G401.6 (cell line): Measurements from ENCODE around the gene AJM1.

Experiments used
- FAIRE-seq: peaks from 2 replicates; lab custom pipeline; 2012; peaks lifted over from hg19 to GRCh38; lab: Jason Lieb, UNC

The AJM1 gene

GRCh38 chr9:136845465-136846260 lies 3.4 kb downstream of the AJM1 start:
- FAIRE-seq: no peak

GRCh38 chr9:136846376-136847087 lies 4.3 kb downstream of the AJM1 start:
- FAIRE-seq: no peak

- no peak for FAIRE-seq
These were observed 5.0 kb downstream of the AJM1 start for GRCh38 chr9:136847088-136847825.

DNA sequence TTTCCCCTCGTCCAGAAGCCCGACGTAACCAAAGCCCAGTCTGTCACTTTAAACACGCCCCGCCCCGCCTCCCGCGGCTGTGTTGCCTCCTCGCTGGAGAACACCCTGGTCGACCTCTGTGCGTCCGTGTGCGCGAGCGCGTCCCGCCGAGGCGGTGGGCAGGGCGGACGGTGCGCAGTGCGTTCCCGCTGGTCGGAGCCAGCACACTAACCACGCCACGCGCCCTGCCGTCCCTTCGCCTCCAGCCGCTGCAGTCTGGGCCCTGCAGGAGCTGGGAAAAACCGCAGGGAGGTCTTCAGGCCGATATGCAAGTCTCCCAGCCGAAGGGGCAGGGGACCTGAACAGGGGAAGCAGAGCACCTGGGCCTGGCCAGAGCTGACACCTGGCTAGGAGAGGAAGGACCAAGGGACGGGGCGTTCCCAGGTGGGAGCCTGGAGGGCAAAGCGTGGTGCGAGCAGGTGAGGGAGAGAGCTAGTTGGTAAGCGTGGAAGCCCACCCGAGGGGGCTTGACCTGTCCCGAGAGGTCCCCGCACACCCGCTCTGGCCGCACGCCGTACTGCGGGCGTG lies 5.6 kb downstream of the AJM1 start:
- FAIRE-seq: no peak

DNA sequence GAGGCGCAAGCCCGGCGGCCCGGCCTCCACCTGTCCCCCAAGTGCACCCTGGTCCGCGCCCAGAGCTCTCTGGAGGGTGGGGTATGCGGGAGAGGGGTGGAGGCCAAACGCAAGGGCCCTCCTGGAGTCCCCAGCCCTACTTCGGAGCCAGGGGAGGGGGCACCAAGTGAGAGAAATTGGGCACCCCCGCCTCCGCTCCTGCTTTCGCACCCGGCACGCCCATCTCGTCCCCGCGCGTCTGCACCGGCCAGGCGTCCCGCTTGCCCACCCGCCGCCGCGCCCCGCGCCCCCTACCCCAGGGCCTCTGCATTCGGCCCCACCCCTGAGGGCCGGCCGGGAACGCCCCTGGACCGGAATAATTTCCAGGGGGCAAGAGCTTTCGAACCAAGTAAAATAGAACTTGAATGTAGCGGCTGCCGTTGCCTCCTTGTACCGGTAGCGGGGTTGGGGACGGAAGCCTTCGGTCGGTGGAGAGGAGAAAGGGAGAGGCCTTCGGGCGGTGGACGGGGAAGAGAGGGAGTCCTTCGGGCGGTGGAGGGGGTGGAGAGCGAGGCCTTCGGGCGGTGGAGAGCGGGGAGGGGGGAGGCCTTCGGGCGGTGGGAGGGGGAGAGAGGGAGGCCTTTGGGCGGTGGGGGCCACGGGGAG lies 6.2 kb downstream of the AJM1 start:
- FAIRE-seq: no peak

DNA sequence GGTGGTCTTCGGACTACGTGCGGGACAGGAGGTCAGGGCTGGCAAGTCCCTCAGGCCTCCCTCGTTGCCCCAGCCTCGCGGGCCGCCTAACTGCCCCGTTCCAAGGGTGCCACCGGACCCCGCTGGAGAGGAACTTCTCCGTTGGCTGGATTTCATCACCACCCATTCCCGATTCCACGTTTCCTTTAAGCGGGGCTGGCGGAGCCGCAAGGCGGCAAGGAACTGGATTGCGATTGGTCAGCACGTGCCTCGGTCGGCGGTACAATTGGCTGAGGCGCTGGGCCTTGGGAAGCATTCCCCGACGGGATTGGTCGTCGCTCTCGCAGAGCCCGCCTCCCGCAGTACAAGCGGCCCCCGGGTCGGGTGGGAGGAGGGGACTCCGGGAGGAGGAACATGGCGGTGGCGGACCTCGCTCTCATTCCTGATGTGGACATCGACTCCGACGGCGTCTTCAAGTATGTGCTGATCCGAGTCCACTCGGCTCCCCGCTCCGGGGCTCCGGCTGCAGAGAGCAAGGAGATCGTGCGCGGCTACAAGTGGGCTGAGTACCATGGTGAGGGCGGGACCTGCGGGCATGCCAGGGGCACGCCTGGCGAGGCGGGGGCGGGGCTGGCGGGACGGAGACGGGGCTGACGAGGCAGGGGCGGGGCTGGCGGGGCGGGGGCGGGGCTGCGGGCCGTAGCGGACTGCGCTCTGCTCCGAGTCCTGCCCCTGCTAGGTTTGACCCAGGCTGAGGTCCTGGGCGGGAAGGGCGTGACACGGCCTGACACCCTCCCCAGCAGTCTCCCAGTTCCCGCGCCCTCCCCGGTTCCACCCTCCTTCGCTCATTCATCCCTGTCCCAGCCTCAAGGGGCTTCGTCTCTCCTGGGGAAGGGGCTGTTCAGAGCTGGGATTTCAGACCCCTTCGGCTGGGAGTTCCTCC lies 7.0 kb downstream of the AJM1 start, which contains the start of gene PHPT1:
TSS of gene PHPT1 (plus strand) at position 372 of the 922 bp plus-strand sequence. CDS start at position 394, 22 bp downstream.
- peak; percentile 99 for FAIRE-seq

DNA sequence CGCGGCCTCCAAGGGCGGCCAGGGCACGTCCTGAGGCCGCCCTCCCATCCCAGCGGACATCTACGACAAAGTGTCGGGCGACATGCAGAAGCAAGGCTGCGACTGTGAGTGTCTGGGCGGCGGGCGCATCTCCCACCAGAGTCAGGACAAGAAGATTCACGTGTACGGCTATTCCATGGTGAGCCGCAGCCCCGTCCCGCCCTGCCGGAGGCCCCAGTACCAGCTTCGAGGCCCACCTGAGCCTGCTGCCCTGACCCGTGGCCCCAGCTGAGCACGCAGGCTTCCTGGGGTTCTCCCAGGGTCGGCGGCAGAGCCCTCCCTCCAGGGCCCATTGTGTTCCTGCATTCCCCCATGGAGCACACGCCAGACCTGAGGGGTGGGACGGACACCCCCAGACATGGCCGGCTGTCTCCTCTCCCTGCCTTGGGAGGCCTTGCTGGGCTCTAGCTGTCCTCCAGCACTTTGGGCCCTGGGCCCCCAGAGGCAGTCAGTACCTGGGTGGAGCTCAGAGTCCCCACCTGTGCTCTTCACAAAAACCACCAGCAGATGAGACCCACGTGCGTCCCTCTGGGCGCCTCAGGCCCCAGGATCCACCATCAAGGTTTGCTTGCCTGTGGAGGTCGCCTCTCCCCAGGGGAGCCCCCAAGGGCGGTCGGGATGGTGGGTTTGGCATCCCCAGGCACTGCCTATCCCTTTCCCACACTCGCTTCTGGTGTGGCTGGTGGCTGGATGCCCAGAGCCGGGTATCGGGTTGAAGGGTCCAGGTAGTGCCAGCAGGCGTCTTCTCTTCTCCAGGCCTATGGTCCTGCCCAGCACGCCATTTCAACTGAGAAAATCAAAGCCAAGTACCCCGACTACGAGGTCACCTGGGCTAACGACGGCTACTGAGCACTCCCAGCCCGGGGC lies 7.9 kb downstream of the AJM1 start:
- FAIRE-seq: no peak

GRCh38 chr9:136850866-136851775 lies 8.8 kb downstream of the AJM1 start:
- FAIRE-seq: no peak

DNA sequence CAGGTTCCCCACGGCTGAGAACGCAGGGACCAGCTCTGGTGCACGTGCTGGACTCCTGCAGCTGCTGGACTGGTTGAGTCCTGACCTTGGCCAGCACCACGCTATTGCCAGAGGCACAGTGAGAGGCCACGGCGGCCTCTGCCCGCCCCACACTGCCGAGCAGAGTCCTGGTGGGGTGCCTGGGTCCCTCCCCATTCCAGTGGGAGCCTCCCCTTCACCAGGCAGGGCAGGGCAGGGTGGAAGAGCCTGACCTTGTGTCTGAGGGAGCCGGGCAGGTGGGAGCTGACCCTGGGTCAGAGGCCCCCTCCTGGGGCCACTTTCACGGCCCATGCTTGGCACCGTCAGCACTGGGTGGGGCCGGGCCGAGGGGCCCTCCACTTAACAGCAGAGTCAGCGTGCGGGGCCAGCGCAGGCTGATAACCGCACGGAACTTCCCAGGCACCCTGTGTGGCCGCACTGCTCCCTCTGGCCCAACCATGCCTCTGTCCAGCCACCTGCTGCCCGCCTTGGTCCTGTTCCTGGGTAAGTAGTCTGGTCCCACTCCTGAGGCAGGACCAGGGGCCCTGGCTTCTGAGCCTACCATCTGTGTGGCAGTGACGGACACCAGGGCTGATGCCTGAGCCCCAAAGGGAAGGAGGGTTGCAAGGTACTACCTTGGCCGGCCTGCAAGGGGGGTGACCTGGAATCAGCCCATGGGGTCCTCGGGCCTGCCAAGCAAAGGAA lies 9.8 kb downstream of the AJM1 start, which contains the start of gene MAMDC4:
TSS of gene MAMDC4 (plus strand) at position 406 of the 723 bp plus-strand sequence. CDS start at position 477, 71 bp downstream.
- no peak for FAIRE-seq

DNA sequence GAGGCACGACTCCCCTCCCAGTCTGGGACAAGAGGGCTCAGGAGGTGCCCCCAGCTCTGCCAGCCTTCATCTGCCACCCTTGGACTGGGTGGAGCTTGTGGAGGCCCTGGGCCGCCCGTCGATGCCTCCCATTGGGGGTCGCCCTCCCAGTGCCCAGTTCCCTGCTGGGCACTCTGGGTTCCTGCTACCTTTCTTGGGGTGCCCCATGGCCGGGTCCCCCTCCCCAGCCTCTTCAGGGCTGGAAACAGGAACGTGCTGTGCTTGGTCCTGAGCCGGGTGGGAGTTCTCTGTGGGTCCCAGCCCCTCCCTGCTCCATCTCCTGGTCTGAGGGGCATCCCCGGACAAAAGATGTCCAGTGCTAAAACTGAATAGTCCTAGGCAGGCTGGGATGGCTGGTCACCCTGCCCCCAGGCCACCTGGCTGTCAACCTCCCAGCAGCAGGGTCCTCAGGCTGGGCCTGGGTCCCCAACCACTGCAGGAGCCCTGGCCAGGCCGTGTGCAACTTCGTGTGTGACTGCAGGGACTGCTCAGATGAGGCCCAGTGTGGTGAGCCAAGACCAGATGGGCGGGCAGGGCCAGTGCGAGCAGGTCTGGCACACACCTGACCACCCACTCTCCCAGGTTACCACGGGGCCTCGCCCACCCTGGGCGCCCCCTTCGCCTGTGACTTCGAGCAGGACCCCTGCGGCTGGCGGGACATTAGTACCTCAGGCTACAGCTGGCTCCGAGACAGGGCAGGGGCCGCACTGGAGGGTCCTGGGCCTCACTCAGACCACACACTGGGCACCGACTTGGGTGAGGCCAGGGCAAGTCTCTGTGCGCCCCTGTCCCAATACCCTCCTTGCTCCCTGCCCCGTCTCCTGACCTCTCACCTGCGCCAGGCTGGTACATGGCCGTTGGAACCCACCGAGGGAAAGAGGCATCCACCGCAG lies 10.7 kb downstream of the AJM1 start:
- FAIRE-seq: no peak

DNA sequence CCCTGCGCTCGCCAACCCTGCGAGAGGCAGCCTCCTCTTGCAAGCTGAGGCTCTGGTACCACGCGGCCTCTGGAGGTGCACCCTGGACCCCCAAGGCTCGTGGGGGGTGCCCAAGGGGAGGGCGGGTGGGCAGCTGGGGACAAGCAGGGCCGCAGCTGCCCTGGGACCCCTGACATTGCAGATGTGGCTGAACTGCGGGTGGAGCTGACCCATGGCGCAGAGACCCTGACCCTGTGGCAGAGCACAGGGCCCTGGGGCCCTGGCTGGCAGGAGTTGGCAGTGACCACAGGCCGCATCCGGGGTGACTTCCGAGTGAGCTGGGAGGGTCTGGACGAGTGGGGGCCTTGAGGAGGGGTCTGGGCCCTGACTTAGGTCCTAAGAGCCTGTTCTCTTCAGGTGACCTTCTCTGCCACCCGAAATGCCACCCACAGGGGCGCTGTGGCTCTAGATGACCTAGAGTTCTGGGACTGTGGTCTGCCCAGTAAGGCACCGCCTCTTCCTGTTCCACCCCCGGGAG lies 11.4 kb downstream of the AJM1 start:
- no peak for FAIRE-seq

DNA sequence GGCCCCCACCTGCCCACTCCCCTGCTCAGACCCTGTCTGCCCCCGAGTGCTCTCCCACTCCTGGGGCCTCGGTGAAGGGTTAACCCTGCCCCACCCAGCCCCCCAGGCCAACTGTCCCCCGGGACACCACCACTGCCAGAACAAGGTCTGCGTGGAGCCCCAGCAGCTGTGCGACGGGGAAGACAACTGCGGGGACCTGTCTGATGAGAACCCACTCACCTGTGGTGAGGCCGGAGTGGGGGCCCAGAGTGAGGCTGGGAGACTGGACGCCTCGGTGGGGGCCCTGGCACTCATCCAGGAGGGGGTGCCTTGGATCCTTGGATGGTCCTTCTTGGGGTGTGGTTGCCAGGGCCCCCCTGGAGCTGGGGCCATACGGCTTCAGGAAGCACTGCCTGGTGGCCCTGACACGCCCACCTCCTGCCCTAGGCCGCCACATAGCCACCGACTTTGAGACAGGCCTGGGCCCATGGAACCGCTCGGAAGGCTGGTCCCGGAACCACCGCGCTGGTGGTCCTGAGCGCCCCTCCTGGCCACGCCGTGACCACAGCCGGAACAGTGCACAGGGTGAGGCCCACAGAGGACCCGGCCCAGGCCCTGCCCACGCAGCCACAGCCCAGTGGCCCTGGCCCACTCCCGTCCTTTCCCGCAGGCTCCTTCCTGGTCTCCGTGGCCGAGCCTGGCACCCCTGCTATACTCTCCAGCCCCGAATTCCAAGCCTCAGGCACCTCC lies 12.0 kb downstream of the AJM1 start:
- no peak for FAIRE-seq

DNA sequence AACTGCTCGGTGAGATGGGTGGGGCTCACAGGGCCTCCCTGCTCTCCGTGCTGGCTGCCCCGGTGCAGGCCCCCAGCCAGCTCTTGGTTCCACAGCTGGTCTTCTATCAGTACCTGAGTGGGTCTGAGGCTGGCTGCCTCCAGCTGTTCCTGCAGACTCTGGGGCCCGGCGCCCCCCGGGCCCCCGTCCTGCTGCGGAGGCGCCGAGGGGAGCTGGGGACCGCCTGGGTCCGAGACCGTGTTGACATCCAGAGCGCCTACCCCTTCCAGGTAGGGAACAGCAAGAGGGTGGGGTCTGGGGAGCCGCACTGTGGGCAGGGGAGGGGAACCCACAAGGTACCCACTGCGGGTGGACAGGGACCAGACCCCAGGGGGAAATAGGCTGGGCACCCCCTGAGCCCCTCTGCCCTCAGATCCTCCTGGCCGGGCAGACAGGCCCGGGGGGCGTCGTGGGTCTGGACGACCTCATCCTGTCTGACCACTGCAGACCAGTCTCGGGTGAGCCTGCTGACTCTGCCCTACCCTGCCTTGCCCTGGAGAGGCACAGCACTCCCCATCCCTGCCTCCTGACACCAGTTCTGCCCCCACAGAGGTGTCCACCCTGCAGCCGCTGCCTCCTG lies 12.7 kb downstream of the AJM1 start:
- FAIRE-seq: no peak

DNA sequence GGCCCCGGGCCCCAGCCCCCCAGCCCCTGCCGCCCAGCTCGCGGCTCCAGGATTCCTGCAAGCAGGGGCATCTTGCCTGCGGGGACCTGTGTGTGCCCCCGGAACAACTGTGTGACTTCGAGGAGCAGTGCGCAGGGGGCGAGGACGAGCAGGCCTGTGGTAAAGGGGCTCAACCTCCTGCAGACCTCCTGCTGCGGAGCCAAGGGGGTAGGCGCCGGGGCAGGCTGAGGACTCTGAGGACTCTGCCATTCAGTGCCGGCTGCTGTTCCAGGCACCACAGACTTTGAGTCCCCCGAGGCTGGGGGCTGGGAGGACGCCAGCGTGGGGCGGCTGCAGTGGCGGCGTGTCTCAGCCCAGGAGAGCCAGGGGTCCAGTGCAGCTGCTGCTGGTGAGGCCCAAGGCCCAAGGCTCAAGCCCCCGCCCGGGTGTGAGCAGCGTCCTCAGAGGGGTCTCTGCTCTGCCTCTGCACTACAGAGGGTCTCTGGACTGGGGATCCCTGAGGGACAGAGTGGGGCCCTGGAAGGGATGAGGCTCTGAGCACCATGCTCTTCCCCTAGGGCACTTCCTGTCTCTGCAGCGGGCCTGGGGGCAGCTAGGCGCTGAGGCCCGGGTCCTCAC lies 13.3 kb downstream of the AJM1 start:
- no peak for FAIRE-seq

GRCh38 chr9:136856079-136856476 lies 13.8 kb downstream of the AJM1 start:
- no peak for FAIRE-seq
